Panc1 (cell line): ENCODE results near the gene CIAO2B.

Experiments used
- POLR2AphosphoS5 ChIP-seq: IDR thresholded peaks from 2 replicates; pipeline ENCODE4 v1.6.1; 2012; ENCODE audit warnings: mild to moderate bottlenecking, low read depth, low read length, moderate library complexity
- SIN3A ChIP-seq: IDR thresholded peaks from 2 replicates; pipeline ENCODE4 v1.6.1; 2012; ENCODE audit warnings: low read depth, mild to moderate bottlenecking, low read length, moderate library complexity, borderline replicate concordance; ENCODE audit not compliant: insufficient read depth
- TCF7L2 ChIP-seq: IDR thresholded peaks from 2 replicates; pipeline ENCODE4 v1.6.1; 2011; ENCODE audit warnings: mild to moderate bottlenecking, low read depth, low read length, inconsistent platforms
- TF ChIP-seq, protein P1 (sequence below): fragments of 450-650 bp; IDR thresholded peaks from 2 replicates; pipeline ENCODE4 v1.5.1; 2017; ENCODE audit warnings: mild to moderate bottlenecking
- TF ChIP-seq, protein P2 (sequence below), 2 experiments: IDR thresholded peaks; 2 replicates each; pipeline ENCODE4 v1.6.1; 2011 to 2012; ENCODE audit warnings: low read depth in 2 of 2, control low read depth in 1 of 2, low read length in 1 of 2, mild to moderate bottlenecking in 1 of 2, moderate library complexity in 1 of 2; ENCODE audit not compliant: insufficient read depth in 1 of 2

DNA sequence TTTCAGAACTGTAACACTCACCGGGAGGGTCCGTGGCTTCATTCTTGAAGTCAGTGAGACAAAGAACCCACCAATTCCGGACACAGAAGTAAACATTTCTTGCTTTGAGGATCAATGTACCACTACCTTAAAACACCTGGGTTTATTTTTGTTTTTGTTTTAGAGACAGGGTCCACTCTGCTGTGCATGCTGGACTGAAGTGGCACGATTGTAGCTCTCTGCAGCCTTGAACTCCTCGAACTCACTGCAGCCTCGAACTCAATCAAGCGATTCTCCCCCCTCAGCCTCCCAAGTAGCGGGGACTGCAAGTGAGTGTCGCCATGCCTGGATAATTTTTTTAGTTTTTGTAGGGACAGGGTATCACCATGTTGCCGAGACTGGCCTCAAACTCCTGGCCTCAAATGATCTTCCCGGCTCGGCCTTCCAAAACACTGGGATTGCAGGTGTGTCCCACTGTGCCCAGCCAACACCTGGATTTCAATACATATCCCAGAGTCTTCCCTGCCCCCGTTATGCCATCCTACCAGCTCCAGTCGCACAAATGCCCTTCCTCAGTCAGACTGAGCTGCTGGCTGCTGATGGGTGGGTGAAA, 41.2 kb upstream of the CIAO2B start:
- TF ChIP-seq, protein P1, sequence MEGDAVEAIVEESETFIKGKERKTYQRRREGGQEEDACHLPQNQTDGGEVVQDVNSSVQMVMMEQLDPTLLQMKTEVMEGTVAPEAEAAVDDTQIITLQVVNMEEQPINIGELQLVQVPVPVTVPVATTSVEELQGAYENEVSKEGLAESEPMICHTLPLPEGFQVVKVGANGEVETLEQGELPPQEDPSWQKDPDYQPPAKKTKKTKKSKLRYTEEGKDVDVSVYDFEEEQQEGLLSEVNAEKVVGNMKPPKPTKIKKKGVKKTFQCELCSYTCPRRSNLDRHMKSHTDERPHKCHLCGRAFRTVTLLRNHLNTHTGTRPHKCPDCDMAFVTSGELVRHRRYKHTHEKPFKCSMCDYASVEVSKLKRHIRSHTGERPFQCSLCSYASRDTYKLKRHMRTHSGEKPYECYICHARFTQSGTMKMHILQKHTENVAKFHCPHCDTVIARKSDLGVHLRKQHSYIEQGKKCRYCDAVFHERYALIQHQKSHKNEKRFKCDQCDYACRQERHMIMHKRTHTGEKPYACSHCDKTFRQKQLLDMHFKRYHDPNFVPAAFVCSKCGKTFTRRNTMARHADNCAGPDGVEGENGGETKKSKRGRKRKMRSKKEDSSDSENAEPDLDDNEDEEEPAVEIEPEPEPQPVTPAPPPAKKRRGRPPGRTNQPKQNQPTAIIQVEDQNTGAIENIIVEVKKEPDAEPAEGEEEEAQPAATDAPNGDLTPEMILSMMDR = no peak
- TF ChIP-seq, protein P2, sequence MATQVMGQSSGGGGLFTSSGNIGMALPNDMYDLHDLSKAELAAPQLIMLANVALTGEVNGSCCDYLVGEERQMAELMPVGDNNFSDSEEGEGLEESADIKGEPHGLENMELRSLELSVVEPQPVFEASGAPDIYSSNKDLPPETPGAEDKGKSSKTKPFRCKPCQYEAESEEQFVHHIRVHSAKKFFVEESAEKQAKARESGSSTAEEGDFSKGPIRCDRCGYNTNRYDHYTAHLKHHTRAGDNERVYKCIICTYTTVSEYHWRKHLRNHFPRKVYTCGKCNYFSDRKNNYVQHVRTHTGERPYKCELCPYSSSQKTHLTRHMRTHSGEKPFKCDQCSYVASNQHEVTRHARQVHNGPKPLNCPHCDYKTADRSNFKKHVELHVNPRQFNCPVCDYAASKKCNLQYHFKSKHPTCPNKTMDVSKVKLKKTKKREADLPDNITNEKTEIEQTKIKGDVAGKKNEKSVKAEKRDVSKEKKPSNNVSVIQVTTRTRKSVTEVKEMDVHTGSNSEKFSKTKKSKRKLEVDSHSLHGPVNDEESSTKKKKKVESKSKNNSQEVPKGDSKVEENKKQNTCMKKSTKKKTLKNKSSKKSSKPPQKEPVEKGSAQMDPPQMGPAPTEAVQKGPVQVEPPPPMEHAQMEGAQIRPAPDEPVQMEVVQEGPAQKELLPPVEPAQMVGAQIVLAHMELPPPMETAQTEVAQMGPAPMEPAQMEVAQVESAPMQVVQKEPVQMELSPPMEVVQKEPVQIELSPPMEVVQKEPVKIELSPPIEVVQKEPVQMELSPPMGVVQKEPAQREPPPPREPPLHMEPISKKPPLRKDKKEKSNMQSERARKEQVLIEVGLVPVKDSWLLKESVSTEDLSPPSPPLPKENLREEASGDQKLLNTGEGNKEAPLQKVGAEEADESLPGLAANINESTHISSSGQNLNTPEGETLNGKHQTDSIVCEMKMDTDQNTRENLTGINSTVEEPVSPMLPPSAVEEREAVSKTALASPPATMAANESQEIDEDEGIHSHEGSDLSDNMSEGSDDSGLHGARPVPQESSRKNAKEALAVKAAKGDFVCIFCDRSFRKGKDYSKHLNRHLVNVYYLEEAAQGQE (IDR thresholded peaks at IDR 0.05; ENCODE audit: insufficient read depth in 1 of 2, low read depth in 2 of 2, low read length in 1 of 2) = no peak
- TF ChIP-seq POLR2AphosphoS5 = no peak
- TF ChIP-seq SIN3A = no peak
- TF ChIP-seq TCF7L2 = no peak
